Measurements from ENCODE around the gene TSFM. TPM values are rescaled to one million over a fixed set of nuclear protein-coding genes. Genes with fewer than 3 reads are reported as not detected.
A peak's percentile ranks its signal among the peaks of the same experiment; 100 is the strongest.

Gene TSFM
- total and polyA plus RNA-seq, 4 donors: 17.1 to 40.0 (median 26.0) TPM

DNA sequence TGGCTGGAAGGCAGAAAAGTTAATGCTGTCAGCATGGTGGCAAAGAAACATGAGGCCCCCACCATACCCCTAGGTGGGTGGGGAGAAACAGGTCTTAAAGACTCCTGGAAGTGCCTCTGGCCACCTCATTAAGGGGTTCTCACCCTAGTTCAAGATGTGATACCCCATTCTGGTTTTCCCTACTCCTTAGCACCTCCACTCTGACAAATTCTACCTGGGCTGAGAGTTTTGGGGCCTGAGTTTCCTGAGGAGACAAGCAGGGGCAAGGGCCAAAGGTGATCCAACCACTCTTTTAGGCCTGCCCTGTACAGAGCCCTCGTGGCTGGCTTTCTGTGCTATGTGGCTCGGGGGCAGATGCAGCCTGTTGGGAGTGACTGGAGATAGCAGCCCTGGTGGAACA lies 43.8 kb downstream of the TSFM start:
- Histone ChIP-seq H3K36me3 (ENCODE audit: control insufficient read depth in 4 of 4, insufficient read depth in 4 of 4, low read length in 4 of 4) (peaks cover 29 to 76% (median 65%) of the 10 kb centered on the region in 4 donors), H3K27ac (ENCODE audit: low read depth in 1 of 2, low read length in 1 of 2) (peak overlapping the region in 1 of 2 donors; percentile 4), H3K4me3 (no peak overlapping the region), H3K27me3 (ENCODE audit: control insufficient read depth in 3 of 3, insufficient read depth in 3 of 3, low read length in 2 of 3) (no peaks in the 10 kb centered on the region), H3K9ac (ENCODE audit: insufficient read depth in 1 of 2, low read length in 2 of 2) (no peak overlapping the region), H3K4me1 (ENCODE audit: control insufficient read depth in 5 of 5, insufficient read depth in 5 of 5, low read length in 5 of 5) (peaks cover 0 to 22% (median 4%) of the 10 kb centered on the region in 5 donors), H3K9me3 (ENCODE audit: control insufficient read depth in 4 of 4, insufficient read depth in 3 of 4, low read length in 3 of 4) (no peaks in the 10 kb centered on the region)
- TF ChIP-seq, protein P1, sequence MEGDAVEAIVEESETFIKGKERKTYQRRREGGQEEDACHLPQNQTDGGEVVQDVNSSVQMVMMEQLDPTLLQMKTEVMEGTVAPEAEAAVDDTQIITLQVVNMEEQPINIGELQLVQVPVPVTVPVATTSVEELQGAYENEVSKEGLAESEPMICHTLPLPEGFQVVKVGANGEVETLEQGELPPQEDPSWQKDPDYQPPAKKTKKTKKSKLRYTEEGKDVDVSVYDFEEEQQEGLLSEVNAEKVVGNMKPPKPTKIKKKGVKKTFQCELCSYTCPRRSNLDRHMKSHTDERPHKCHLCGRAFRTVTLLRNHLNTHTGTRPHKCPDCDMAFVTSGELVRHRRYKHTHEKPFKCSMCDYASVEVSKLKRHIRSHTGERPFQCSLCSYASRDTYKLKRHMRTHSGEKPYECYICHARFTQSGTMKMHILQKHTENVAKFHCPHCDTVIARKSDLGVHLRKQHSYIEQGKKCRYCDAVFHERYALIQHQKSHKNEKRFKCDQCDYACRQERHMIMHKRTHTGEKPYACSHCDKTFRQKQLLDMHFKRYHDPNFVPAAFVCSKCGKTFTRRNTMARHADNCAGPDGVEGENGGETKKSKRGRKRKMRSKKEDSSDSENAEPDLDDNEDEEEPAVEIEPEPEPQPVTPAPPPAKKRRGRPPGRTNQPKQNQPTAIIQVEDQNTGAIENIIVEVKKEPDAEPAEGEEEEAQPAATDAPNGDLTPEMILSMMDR (IDR thresholded peaks at IDR 0.05; ENCODE audit: control extremely low read depth, extremely low read depth): no peak
- 93 to 100% methylated on average over 2 of the region's 2 CpGs for WGBS, 2 donors
- DNase-seq (no peak), ATAC-seq (ENCODE audit: insufficient read depth, low FRiP score) (no peak)

DNA sequence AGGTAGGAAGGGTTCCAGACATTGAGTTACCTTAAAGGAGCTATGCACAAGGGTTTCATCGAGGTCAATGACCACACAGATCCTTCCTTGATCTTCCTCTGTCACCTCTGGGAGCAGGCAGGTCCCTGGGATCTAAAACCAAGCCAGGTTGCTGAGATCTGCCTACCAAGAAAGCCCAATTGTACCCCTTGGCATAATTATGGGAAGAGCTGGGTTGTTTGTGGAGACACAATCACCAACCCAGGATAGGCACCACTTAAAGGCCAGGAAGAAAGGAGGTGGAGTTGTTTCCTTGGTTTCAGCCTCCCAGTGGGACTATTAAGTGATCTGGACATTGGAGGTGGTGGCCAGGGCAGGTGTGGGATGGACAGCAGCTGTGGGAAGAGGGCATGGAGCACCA lies 44.4 kb downstream of the TSFM start:
- no peak for ATAC-seq (ENCODE audit: insufficient read depth, low FRiP score)
- H3K9ac ChIP-seq (ENCODE audit: insufficient read depth in 1 of 2, low read length in 2 of 2): no peak overlapping the region
- WGBS, 2 donors: 79 to 90% methylated on average over 1 of the region's 1 CpG
- DNase-seq: no peak
- H3K36me3 ChIP-seq (ENCODE audit: control insufficient read depth in 4 of 4, insufficient read depth in 4 of 4, low read length in 4 of 4): peaks cover 28 to 75% (median 63%) of the 10 kb centered on the region in 4 donors
- TF ChIP-seq, protein P1 (IDR thresholded peaks at IDR 0.05; ENCODE audit: control extremely low read depth, extremely low read depth): no peak
- peak overlapping the region in 1 of 2 donors; percentile 33 for H3K27ac ChIP-seq (ENCODE audit: low read depth in 1 of 2, low read length in 1 of 2)
- H3K4me3 ChIP-seq: no peak overlapping the region
- H3K9me3 ChIP-seq (ENCODE audit: control insufficient read depth in 4 of 4, insufficient read depth in 3 of 4, low read length in 3 of 4): no peaks in the 10 kb centered on the region
- H3K4me1 ChIP-seq (ENCODE audit: control insufficient read depth in 5 of 5, insufficient read depth in 5 of 5, low read length in 5 of 5): peaks cover 6 to 27% (median 10%) of the 10 kb centered on the region in 5 donors
- H3K27me3 ChIP-seq (ENCODE audit: control insufficient read depth in 3 of 3, insufficient read depth in 3 of 3, low read length in 2 of 3): no peaks in the 10 kb centered on the region

DNA sequence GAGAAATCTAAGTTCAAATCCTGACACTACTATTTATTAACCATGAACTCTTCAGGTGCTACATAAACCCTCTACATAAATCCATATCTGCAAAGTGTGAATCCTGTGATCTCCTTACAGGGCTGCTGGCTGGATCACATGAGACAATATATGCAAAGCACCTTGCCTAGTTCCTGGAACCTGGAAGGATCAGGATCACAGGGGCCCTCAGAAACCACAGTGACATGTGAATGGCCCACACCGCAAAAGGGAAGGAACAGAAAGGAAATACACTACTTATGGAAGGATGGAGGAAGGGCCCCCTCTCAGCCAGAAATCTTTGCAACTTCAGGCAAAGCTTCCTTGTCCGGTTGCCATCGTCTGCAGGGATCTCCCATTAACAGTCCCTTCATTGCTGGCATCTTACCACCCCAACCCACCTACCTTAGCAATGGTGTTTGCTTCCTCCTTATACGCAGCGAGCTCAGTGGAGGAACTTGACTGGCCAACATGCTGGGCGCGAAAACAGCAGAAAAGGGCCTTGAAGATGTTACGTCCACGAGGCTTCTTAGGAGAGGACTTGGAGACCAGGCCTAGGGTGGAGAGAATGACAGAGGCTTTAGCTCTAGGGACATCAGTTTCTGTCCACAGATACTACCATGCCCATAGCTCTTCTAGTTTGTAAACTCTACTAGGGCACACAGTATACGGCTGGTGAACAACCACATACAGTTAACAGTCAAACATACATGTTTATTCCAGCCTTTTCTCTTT lies 46.6 kb downstream of the TSFM start:
- peaks cover 22 to 58% (median 42%) of the 10 kb centered on the region in 4 donors for H3K36me3 ChIP-seq (ENCODE audit: control insufficient read depth in 4 of 4, insufficient read depth in 4 of 4, low read length in 4 of 4)
- WGBS, 2 donors: 38 to 44% methylated on average over 10 of the region's 10 CpGs
- ATAC-seq (ENCODE audit: insufficient read depth, low FRiP score): no peak

More for the DNA sequence above, 46.6 kb downstream of the TSFM start:
- Histone ChIP-seq H3K4me3 (no peak overlapping the region), H3K27me3 (ENCODE audit: control insufficient read depth in 3 of 3, insufficient read depth in 3 of 3, low read length in 2 of 3) (no peaks in the 10 kb centered on the region), H3K4me1 (ENCODE audit: control insufficient read depth in 5 of 5, insufficient read depth in 5 of 5, low read length in 5 of 5) (peaks cover 19 to 32% (median 29%) of the 10 kb centered on the region in 5 donors), H3K27ac (ENCODE audit: low read depth in 1 of 2, low read length in 1 of 2) (peak overlapping the region in 1 of 2 donors; percentile 75), H3K9ac (ENCODE audit: insufficient read depth in 1 of 2, low read length in 2 of 2) (no peak overlapping the region), H3K9me3 (ENCODE audit: control insufficient read depth in 4 of 4, insufficient read depth in 3 of 4, low read length in 3 of 4) (no peaks in the 10 kb centered on the region)
- TF ChIP-seq, protein P1 (IDR thresholded peaks at IDR 0.05; ENCODE audit: control extremely low read depth, extremely low read depth): no peak
- no peak for DNase-seq

Data from lung (tissue), 12 donors.